Measurements from ENCODE around the gene ARHGAP23.
"Not testable (repeated sequence)": the region's sequence is repeated elsewhere in the genome, so short reads cannot be mapped to it uniquely, and the experiment has no call there.

The ARHGAP23 gene

DNA sequence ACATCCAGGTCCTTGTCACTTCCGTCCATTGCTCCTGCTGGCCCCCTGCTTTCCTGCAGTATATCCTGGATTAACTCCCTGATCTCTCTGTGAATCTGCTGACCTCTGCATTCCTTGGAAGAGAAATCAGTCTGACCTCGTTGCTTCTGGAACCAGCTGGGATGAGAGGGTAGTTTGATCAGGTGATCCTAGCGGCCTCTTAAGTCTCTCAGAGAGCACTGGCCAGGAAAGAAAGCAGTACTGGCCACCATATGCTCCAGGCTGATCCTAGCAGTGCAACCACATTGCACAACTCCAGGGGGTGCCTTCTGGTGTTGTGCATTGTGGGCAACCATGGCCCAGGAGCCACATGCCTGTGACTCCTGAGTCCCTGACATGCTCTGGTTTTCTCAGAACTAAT, 79.2 kb downstream of the ARHGAP23 start:
- peak overlapping the region in 1 of 21 experiments; percentile 3 for H3K27ac ChIP-seq

DNA sequence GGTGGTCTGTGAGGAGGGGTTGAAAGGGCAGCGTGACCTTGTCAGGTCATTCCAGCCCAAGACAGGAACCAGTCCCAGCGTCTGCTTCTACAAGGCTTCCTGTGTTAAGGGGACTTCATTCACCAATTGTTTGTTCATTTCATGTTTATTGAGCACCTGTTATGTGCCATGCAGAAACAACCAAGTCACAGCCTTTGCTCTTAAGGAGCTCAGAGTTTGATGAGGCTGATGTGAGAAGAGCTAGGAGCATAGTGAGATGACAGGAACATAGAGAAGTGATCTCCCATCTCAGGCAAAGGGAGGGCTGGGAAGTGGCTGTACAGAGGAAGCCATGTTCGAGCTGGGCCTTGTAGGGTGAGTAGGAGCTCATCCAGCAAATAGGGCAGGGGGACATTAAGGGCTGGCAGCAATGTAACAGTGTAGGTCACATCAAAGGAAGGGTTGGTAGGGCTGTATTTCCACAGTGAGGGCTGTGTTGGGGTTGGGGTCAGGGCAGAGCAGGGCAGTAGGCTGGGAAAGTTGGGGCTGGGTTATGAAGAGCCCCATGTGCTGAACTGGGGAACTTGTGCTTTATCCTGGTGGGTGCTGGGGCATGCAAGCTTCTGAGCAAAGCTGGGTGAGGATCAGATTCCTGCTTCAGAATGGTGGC, 79.8 kb downstream of the ARHGAP23 start:
- Histone ChIP-seq H3K27ac (peak overlapping the region in 10 of 21 experiments; percentile 1 to 77 (median 44)), H3K4me3 (no peak overlapping the region)

More for the DNA sequence above, 79.2 kb downstream of the ARHGAP23 start:
- no peak overlapping the region for H3K4me3 ChIP-seq

DNA sequence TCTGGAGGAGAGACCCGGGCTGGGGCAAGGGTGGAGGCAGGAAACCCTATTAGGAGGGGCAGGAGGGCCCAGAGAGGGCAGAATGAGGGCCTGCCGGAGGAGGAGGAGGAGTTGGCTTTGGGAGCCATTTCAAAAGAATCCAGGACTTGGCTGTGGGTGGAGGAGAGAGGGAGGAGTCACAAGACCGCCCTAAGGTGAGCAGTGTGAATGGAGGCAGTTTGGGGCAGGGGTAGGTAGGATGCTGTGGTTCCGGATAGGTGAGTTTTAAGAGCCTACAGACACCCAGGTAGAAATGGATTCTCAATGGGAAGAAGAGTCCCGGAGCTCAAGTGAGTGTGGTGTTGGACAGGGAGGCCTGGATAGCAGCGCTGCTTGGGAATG, 80.3 kb downstream of the ARHGAP23 start:
- Histone ChIP-seq H3K4me3 (no peak overlapping the region), H3K27ac (peak overlapping the region in 12 of 21 experiments; percentile 1 to 77 (median 44))

DNA sequence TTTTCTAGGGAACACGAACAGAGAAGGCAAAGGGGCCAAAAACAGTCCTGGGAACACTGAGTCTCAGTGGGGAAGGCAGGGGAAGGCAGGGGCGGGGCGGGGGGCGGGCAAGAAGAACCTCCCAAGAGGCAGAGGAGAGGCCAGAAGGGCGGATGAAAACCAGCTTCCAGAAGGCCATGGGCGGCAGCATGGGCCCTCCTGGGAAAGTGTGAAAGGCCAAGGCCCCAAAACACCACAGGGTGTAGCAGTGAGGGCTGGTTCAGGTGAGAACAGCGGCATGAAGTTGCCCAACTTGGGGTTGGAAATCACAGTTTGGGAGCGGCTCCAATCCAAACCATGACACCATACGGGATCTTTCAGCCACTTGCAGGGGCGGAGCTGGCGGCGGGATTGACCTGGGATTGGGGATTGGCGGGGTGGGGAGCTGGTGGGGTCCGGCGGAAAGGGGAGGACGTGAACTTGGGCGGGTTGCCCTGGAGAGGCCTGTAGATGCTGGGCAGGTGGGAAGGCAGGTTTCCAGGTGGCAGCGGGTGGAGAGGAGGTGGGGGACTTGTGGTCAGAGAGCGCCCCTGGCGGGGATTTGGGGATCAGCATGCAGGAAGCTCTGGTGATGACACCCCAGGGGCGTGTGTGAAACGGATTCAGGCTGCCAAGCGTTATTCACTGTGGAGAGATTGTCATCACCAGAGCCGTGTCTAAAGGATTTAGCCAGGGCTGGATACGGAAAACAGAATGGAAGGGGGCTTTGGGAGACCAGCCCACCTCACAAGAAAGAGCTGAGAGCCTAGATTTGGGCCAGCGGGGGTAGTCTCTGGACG, 80.9 kb downstream of the ARHGAP23 start:
- peak overlapping the region in 9 of 21 experiments; percentile 1 to 77 (median 38) for H3K27ac ChIP-seq
- peak overlapping the region in 2 of 7 experiments; percentile 10 to 19 for H3K4me3 ChIP-seq

DNA sequence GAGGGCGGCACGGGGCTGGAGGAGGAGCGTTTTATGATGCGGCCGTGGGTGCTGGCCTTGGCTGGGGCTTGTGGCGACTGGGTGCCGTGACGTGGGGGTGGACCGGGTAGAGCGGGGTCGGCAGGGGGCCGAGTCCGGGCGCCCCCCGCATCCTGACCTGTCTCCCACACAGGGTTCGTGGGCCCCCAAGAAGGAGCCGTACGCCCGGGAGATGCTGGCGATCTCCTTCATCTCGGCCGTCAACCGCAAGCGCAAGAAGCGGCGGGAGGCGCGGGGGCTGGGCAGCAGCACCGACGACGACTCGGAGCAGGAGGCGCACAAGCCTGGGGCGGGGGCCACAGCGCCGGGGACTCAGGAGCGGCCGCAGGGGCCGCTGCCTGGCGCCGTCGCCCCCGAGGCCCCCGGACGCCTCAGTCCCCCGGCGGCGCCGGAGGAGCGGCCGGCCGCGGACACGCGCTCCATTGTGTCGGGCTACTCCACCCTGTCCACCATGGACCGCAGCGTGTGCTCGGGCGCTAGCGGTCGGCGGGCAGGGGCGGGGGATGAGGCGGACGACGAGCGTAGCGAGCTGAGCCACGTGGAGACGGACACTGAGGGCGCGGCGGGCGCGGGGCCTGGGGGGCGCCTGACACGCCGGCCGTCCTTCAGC, 81.6 kb downstream of the ARHGAP23 start:
- H3K27ac ChIP-seq: peak overlapping the region in 2 of 21 experiments; percentile 1 to 47
- H3K4me3 ChIP-seq: peak overlapping the region in 4 of 7 experiments; percentile 5 to 24 (median 14)

DNA sequence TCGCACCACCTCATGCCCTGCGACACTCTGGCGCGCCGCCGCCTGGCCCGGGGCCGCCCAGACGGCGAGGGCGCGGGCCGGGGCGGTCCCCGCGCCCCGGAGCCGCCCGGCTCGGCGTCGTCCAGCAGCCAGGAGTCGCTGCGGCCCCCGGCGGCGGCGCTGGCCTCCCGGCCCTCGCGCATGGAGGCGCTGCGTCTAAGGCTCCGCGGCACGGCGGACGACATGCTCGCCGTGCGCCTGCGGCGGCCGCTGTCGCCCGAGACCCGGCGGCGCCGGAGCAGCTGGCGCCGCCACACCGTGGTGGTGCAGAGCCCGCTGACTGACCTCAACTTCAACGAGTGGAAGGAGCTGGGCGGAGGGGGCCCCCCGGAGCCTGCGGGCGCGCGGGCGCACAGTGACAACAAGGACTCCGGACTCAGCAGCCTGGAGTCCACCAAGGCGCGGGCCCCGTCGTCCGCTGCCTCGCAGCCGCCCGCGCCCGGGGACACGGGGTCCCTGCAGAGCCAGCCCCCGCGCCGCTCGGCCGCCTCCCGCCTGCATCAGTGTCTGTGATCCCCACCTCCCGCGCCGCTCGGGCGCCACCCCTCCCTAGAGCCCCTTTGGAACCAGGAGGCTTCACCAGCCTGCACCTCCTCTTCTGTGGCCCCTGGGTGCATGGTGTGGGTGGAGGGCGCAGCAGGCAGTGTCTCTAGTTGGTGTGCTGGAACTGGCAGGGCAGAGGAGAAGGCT, 82.3 kb downstream of the ARHGAP23 start:
- H3K27ac ChIP-seq: no peak overlapping the region
- H3K4me3 ChIP-seq: no peak overlapping the region

DNA sequence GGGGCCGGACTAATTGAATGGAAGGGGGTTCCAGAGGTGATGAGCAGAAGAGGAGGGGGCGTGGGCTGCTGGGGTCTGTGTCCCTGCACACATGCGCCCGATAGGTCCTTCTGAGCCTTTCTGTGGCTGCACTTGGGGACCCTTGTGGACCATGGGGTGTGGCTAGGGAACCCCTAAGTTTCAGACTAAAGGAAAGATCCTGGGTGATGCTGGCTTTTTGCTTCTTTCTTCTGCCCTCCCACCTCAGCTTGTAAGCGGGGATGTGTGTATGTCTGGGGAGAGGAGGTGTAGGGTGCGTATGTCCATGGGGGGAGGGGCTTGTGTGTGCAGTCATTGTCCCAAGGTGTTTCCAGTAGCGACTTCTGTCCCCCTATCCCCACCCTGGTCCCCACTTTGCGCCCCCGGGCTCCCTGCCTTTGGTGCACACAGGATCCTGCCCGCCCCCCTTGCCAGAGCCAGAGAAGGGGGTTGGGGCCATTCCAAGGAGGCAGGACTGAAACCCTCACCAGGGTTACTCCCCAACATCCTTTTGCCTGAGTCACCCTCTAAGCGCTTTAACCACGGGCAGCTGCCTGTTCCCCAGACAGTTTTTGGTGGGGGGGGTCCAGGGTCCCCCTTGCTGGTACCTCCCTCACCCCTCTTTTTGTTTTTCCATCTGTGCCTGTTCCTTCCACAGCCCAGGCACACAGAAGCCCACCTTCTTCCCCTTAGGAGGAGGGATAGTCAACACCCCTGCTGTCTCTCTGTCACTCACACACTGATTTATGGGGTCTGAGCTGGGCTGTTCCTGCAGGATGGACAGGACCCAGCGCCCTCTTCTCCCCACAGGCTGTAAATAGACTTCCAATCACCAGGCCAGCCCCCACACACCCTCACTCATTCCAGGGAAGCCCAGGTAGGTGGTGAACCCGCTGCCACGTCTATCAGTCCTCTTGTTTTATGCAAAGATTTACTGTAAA, 83.2 kb downstream of the ARHGAP23 start:
- H3K27ac ChIP-seq: no peak overlapping the region
- H3K4me3 ChIP-seq: no peak overlapping the region

DNA sequence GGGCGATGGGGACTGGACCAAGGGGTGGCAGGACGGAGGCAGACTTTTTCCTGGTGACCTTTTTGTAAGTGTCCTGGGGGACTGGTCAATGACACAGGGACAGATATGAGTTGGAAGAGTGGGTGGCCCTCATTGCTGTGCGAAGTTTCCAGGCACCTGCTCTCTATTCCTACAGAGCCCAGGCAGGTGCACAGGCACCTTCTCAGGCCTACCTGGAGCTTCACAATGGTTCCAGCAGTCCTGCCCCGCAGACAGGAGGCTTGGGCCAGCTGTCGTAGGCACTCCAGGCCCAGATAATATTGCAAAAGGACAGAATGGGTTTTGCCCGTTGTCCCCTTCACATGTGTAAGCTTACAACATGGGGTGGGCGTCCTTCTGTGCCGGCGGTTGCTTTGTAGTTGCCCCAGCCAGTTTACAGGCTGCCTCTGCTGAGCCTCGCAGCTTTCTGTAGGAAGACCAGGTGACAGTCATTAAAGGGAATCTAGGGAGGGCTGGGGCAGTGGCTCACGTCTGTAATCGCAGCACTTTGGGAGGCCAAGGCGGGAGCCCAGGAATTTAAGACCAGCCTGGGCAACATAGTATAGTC, 84.3 kb downstream of the ARHGAP23 start:
- no peak overlapping the region for H3K4me3 ChIP-seq
- H3K27ac ChIP-seq: no peak overlapping the region

DNA sequence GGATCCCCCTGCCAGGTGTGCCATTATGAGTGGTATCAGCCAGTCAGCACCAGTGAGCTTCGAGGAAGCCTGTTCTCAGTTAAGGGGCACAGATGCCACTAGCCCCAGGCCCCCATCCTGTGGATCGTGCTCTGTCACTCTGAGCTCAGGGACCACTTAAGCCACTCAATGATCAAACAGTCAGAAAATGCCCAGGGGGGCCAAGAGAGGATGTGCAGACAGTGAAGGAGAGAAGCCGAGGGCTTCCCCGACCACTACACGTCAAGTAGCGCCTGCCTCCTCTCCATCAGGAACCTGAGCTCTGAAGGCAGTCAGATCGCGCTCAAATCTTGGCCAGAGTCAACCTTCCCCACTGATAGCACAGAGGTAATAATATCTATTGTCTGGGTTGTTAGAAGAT, 98.3 kb downstream of the ARHGAP23 start:
- not testable (repeated sequence) for H3K27ac ChIP-seq, H3K4me3 ChIP-seq

DNA sequence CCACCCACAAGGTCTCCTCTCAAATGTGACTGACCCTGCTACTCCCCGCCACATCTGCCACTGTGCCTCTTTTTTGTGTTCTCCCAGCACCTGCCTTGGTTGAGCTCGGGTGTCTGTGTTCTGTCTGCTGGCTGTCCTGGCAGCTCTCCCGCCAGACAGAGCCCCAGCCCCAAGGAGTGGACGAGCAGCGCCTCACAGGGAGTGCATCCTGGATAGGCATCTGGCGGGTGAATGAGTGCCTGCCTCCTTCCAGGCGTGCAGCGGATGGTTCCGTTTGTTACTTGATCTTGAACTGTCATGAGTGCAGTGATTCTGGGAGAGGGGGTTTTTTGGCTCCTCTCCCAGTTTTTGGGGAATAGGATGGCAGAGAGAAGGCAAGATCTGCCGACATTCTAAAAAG, 99.9 kb downstream of the ARHGAP23 start:
- H3K4me3 ChIP-seq, H3K27ac ChIP-seq: not testable (repeated sequence)

DNA sequence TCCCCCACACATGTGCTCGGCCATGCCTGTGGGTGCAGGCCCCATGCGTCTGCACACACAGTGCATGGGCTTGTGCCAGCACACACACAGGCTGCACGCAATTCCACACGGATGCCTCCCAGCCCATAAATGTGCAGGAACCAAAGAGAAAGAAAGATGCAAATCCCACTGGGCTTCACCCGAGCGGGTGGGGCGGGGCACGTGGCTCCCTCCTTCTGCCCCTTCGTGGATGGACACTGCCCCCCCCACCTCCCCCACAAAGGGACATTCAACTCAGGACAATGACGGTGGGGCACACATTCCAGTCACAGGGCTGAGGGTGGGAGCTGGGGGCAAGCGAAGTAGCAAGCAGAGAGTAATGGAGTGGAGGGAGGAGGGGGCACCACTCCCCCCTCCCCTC, 102.6 kb downstream of the ARHGAP23 start:
- not testable (repeated sequence) for H3K27ac ChIP-seq, H3K4me3 ChIP-seq

DNA sequence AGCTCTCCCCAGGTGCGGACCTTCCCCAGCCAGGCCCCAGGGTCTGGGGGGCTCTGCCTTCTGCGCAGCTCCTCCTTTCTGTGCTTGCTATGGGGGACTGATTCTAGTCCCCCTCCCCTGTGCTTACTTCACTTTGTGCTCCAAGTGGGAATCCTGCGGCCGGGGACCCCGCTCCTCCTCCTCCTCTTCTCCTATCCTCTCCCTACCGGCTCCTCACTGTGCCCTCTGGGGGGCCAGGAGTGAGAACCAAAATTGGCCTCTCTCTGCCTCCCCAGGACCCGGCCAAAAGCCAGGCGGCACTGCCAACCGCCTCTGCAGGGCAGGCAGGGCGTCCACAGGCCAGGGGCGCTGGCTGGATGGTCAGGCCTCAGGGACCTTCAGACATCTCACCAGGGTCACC, 103.5 kb downstream of the ARHGAP23 start:
- H3K4me3 ChIP-seq, H3K27ac ChIP-seq: not testable (repeated sequence)

DNA sequence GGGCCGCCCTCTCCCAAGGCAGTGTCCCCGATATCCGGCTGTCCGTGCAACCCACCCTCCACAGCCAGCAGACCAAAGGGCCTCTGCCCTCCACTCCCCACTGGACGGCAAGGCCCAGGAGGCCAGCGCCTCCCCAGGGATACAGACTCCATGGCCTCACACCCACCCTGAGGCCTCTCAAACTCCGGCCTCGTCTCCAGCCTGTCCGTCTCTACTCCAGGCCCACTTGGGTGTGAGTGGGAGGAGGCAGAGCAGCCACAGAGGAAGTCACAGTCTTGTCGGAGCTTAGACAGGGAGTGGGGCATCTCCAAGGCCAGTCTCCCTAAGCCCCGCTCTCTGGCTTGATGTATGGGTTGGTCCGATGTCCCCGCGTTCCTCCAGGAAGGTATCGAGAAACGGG, 104.2 kb downstream of the ARHGAP23 start:
- Histone ChIP-seq H3K4me3 (no peak overlapping the region), H3K27ac (no peak overlapping the region)

DNA sequence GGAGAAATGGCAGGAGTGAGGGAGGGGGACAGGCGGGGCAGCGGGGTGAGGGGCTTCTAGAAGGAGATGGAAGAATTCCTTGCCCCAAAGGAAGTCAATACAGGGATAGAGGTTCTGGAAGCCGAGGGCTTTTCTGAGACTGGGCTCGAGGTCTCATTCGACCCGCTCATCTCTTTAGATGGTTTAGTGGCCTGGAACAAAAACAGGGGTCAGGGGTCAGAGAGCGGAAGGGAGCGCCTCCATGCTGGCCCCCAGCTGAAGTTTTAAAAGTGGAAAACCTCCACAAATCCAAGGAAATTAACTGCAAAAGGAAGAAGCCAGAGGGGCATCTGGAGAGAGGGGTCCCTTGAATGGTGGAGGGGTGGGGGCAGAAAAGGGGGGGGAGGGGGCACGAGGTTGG, 105.0 kb downstream of the ARHGAP23 start:
- Histone ChIP-seq H3K27ac (no peak overlapping the region), H3K4me3 (no peak overlapping the region)

DNA sequence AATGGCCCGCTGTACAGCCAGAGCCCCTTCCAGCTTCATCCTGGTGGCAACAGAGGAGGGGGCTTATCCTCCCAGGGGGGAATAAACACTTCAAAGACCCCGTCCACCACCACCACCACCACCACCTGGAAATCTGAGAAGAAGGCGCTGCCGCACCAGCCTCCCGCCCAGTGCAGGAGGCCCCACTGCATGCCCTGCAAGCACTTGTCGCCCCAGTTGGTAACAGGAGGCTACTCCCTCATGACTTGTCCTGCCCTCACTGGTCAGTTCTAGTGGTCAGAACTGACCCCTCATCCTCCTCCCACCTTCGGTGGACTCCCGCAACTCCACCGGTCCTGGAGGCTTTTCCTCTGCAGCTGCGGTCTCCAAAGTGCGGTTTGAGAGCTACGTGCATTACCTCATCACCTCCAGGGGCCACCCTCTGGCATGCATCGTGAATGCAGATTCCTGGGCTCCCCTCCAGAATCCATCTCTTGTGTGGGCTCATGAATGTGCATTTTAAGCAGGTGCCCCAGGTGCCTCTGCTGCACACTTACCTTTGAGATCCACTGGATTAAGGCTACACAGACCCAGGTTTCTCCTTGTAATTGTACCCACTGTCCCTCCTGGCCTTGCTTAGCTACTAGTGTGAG, 105.7 kb downstream of the ARHGAP23 start:
- H3K4me3 ChIP-seq: no peak overlapping the region
- H3K27ac ChIP-seq: no peak overlapping the region

DNA sequence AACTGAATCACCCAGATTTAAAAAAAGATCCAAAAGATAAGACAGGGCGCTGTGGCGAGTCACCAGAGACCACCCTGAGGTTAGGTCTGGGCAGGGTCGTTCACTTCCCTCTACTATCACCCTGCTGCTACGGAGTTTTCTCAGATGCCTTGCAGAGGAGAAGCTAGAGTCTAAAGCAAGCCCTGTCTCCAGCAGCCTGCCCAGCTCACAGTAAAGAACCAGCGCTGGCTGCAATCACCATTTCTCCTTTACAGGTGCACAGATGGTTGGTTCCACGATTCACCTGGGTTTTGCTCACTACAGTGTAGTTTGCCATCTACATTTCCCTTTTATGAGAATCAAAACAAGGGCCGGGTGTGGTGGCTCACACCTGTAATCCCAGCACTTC, 106.2 kb downstream of the ARHGAP23 start:
- Histone ChIP-seq H3K4me3 (no peak overlapping the region), H3K27ac (no peak overlapping the region)

DNA sequence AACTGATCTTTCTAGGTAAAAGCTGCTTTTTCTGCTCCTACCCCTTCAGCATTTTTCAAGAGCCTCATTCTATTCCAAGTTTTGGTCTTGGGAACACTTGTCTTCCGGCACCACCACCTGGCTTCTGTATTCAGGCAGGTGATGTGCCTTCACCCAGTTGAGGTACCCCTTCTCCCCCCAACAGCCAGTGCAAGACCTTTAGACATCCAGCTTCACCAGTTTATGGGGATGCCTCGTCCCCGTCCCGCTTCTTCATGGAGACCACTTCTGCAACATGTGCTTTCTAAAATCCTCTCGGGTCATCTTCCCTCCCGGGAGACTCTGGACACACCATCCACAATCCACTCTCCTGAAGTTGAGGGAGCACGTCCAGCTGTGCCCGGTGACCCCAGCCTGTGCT, 107.6 kb downstream of the ARHGAP23 start:
- Histone ChIP-seq H3K27ac (no peak overlapping the region), H3K4me3 (no peak overlapping the region)

DNA sequence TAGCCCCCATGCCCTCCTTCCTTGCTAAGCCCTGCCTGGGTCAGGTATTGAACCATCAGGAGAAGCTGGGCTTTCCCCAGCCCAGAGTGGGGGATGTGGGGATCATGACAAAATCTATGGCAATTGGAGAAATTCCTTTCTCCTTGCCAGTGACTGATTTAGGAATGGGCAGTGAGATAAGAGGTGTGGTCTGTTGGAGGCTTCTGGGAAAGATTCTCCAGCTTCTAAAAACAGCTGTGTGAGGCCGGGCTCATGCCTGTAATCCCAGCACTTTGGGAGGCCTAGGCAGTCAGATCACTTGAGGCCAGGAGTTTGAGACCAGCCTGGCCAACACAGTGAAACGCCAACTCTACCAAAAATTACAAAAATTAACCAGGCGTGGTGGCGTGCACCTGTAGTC, 108.4 kb downstream of the ARHGAP23 start:
- no peak overlapping the region for H3K4me3 ChIP-seq
- H3K27ac ChIP-seq: no peak overlapping the region

All from skin epidermis (tissue), 12 donors.